Upper lobe of left lung (tissue), 6 donors: ENCODE measurements around the gene NF1. TPM values are rescaled to one million over a fixed set of nuclear protein-coding genes. Genes with fewer than 3 reads are reported as not detected.

Experiments
- ATAC-seq, 2 donors: fragments of 200-7000 bp; cut with Tn5 transposase; one replicate each; pipeline ENCODE4 v1.9.1; 2022; ENCODE audit warnings: mild to moderate bottlenecking in 2 of 2, moderate library complexity in 2 of 2; ENCODE audit not compliant: low FRiP score in 2 of 2
- DNase-seq, 2 donors: peaks; one replicate each; pipeline ENCODE4 v3.0.0-alpha.2; 2019 to 2020
- H3K27ac ChIP-seq, 4 donors: fragments of 200-600 bp; sonication (generic); one replicate each; pipeline ENCODE4 v1.5.1; 2016 to 2019
- H3K27me3 ChIP-seq, 4 donors: fragments of 200-600 bp; sonication (generic); one replicate each; pipeline ENCODE4 v1.5.1; 2017 to 2019
- H3K36me3 ChIP-seq, 4 donors: fragments of 200-600 bp; sonication (generic); one replicate each; pipeline ENCODE4 v1.5.1; 2016 to 2019
- H3K4me1 ChIP-seq, 4 donors: fragments of 200-600 bp; sonication (generic); one replicate each; pipeline ENCODE4 v1.5.1; 2018 to 2019
- H3K4me3 ChIP-seq, 4 donors: fragments of 200-600 bp; sonication (generic); one replicate each; pipeline ENCODE4 v1.5.1; 2017 to 2019; ENCODE audit warnings: mild to moderate bottlenecking in 2 of 4, moderate library complexity in 1 of 4
- H3K9me3 ChIP-seq, 4 donors: fragments of 200-600 bp; sonication (generic); one replicate each; pipeline ENCODE4 v1.5.1; 2018 to 2019
- CTCF ChIP-seq, 6 experiments: fragments of 450-650 bp in 4 of 6; fragments of 200-600 bp in 2 of 6; sonication (generic) in 2 of 6; IDR thresholded peaks; one replicate each; pipeline ENCODE4 v1.5.1; 2016 to 2019; ENCODE audit warnings: antibody characterized with exemption in 6 of 6
- EP300 ChIP-seq, 4 donors: sonication (generic); formaldehyde crosslinking; IDR thresholded peaks; one replicate each; pipeline ENCODE4 v1.5.1; 2017; ENCODE audit warnings: antibody characterized with exemption in 4 of 4, control low read depth in 2 of 4
- POLR2A ChIP-seq, 4 donors: fragments of 450-650 bp; IDR thresholded peaks; one replicate each; pipeline ENCODE4 v1.5.1; 2016 to 2017; ENCODE audit warnings: antibody characterized with exemption in 4 of 4, mild to moderate bottlenecking in 2 of 4
- POLR2AphosphoS5 ChIP-seq, 2 donors: sonication (generic); formaldehyde crosslinking; IDR thresholded peaks; one replicate each; pipeline ENCODE4 v1.5.1; 2017; ENCODE audit warnings: antibody characterized with exemption in 2 of 2
- WGBS, 2 donors: methylation state at CpG; one replicate each; pipeline ENCODE4 v1.1.5; 2017 to 2018; 5-methylcytosine and 5-hydroxymethylcytosine counted together
- total RNA-seq, 6 donors: library from RNA; depleted of rRNA in 4 of 6; stranded (reverse); fragments of >200 nt in 4 of 6; gene quantifications; one replicate each; pipeline versions ENCODE4 v1.1.0 to v1.2.1, GENCODE V29; 2016 to 2021
- donor health status: DM: no; HTN: no; CAD: no; lungs with moderate emphysema.
- donor health status: DM: no; HTN: yes; CAD: no; lungs with severe emphysema.

NF1 gene
- total RNA-seq, 6 donors from 2014 or later, result 35.5 to 85.1 (median 47.1) TPM

GRCh38 chr17:31389657-31390381, 295.0 kb downstream of the NF1 start:
- no peak overlapping the region for H3K27ac ChIP-seq
- H3K4me3 ChIP-seq, result no peak overlapping the region
- H3K36me3 ChIP-seq, result no peaks in the 10 kb centered on the region
- TF ChIP-seq CTCF (IDR thresholded peaks at IDR 0.05) (peak in 1 of 6 experiments; percentile 3), EP300 (IDR thresholded peaks at IDR 0.05) (no peak), POLR2A (IDR thresholded peaks at IDR 0.05) (no peak), POLR2AphosphoS5 (IDR thresholded peaks at IDR 0.05) (no peak)
- no peaks in the 10 kb centered on the region for H3K9me3 ChIP-seq
- peaks cover 10 to 31% (median 11%) of the 10 kb centered on the region in 4 donors for H3K4me1 ChIP-seq
- WGBS, 2 donors, result 67 to 68% methylated on average over 14 to 22 of the region's 22 CpGs
- DNase-seq (peak in 1 of 2 donors; percentile 11), ATAC-seq (no peak)
- peaks cover 0 to 39% (median 10%) of the 10 kb centered on the region in 4 donors for H3K27me3 ChIP-seq

GRCh38 chr17:31390426-31390747, 295.6 kb downstream of the NF1 start:
- peaks cover 10 to 31% (median 11%) of the 10 kb centered on the region in 4 donors for H3K4me1 ChIP-seq
- ATAC-seq (no peak), DNase-seq (no peak)
- H3K4me3 ChIP-seq, result no peak overlapping the region
- H3K27ac ChIP-seq, result no peak overlapping the region
- peaks cover 0 to 39% (median 10%) of the 10 kb centered on the region in 4 donors for H3K27me3 ChIP-seq
- no peak for TF ChIP-seq CTCF (IDR thresholded peaks at IDR 0.05)
- WGBS, 2 donors, result 63 to 74% methylated on average over 7 to 8 of the region's 8 CpGs
- H3K36me3 ChIP-seq, result no peaks in the 10 kb centered on the region
- no peaks in the 10 kb centered on the region for H3K9me3 ChIP-seq

- H3K36me3 ChIP-seq, result no peaks in the 10 kb centered on the region
- TF ChIP-seq EP300 (IDR thresholded peaks at IDR 0.05), result no peak
- no peak for TF ChIP-seq POLR2AphosphoS5 (IDR thresholded peaks at IDR 0.05)
- TF ChIP-seq CTCF (IDR thresholded peaks at IDR 0.05), result no peak
- TF ChIP-seq POLR2A (IDR thresholded peaks at IDR 0.05), result no peak
- 19 to 52% methylated on average over 11 to 23 of the region's 56 CpGs for WGBS, 2 donors
- peak; percentile 17 to 81 for DNase-seq
- peaks cover 0 to 39% (median 10%) of the 10 kb centered on the region in 4 donors for H3K27me3 ChIP-seq
- no peak overlapping the region for H3K27ac ChIP-seq
- peak overlapping the region in 3 of 4 donors; percentile 44 to 53 (median 45) for H3K4me3 ChIP-seq
- peak in 1 of 2 donors; percentile 18 for ATAC-seq
- H3K4me1 ChIP-seq, result peaks cover 10 to 31% (median 11%) of the 10 kb centered on the region in 4 donors
- H3K9me3 ChIP-seq, result no peaks in the 10 kb centered on the region
These were observed 296.1 kb downstream of the NF1 start for GRCh38 chr17:31390748-31391495.

- TF ChIP-seq CTCF (IDR thresholded peaks at IDR 0.05) (no peak), POLR2A (IDR thresholded peaks at IDR 0.05) (no peak), EP300 (IDR thresholded peaks at IDR 0.05) (no peak), POLR2AphosphoS5 (IDR thresholded peaks at IDR 0.05) (no peak)
- H3K27me3 ChIP-seq, result peaks cover 0 to 39% (median 10%) of the 10 kb centered on the region in 4 donors
- peaks cover 10 to 31% (median 11%) of the 10 kb centered on the region in 4 donors for H3K4me1 ChIP-seq
- no peaks in the 10 kb centered on the region for H3K36me3 ChIP-seq
- 0% methylated on average over 4 of the region's 69 CpGs; no CpG with 5 or more reads in 1 of the 2 donors for WGBS, 2 donors
- H3K4me3 ChIP-seq, result peak within 1 kb of the TSS; percentile 18 to 53 (median 44)
- no peaks in the 10 kb centered on the region for H3K9me3 ChIP-seq
- ATAC-seq (peak in 1 of 2 donors; percentile 63), DNase-seq (peak; percentile 16 to 85)
- H3K27ac ChIP-seq, result no peak within 1 kb of the TSS
These were observed 296.7 kb downstream of the NF1 start, which contains the start of gene RAB11FIP4 for GRCh38 chr17:31391496-31391949. TSS of gene RAB11FIP4 (plus strand) at chr17:31391675. CDS start at chr17:31391853, 178 bp downstream.
